A673 (cell line): Measurements from ENCODE around the gene UQCC3.

ENCODE experiments used
- CTCF ChIP-seq: fragments of 300-800, 200-600 bp; sonication (generic); conservative IDR thresholded peaks from 2 replicates; pipeline ENCODE4 v1.5.1; 2017; ENCODE audit warnings: low read depth, mild to moderate bottlenecking, antibody characterized with exemption, low read length, moderate library complexity, mixed read lengths
- EZH2 ChIP-seq: fragments of 200-600 bp; sonication (generic); IDR thresholded peaks from 2 replicates; pipeline ENCODE4 v1.6.1; 2017; ENCODE audit warnings: borderline replicate concordance, low read depth, mild to moderate bottlenecking, mixed read lengths, antibody characterized with exemption, low read length; ENCODE audit not compliant: poor library complexity, severe bottlenecking

GRCh38 chr11:62682518-62682917 is 11.0 kb downstream of the UQCC3 start:
- TF ChIP-seq EZH2 (no peak), CTCF (no peak)
